ENCODE results near the gene NRDC. TPM values are rescaled to one million over a fixed set of nuclear protein-coding genes. Genes with fewer than 3 reads are reported as not detected.

The NRDC gene
- total and polyA plus RNA-seq, 2 of the 8 experiments (the other 6 are each of a cell fraction or from before 2014, with no cell fraction given) = 70.2 to 182 TPM

DNA sequence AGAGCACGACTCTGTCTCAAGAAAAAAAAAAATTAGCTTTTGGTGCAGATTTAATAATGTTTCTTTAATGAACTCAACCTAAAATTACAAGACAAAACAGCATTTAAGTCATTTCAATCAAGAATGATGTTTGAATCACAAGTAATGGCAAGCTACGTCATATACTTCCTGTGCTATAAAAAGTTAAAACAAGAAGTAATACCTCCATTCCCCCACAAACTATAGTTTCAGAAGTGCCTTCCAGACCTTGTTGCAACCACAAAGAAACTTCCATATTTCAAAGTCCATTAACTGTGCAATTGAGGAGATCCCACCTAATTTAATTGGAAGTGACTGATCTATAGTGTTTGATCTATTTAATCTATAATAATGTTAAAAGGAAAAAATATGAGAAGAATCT is 15.1 kb downstream of the NRDC start:
- Histone ChIP-seq H2AFZ (ENCODE audit: low read length) (no peak overlapping the region), H4K5ac (ENCODE audit: insufficient read length, low read depth, low read length) (no peak overlapping the region), H4K91ac (replicated peaks; ENCODE audit: insufficient read length, low read length) (no peak overlapping the region), H3K23me2 (ENCODE audit: low read depth, low read length) (no peaks in the 10 kb centered on the region), H3K79me1 (ENCODE audit: low read depth, low read length) (0 out of 2 replicates have a peak, but pooled peaks cover under 1% of the 10 kb centered on the region), H3K4me2 (ENCODE audit: insufficient read depth in 1 of 2, low read depth in 2 of 2, low read length in 2 of 2) (no peak overlapping the region), H3K36me3 (ENCODE audit: control insufficient read depth in 2 of 4, insufficient read depth in 4 of 4, low read length in 3 of 4) (no peaks in the 10 kb centered on the region), H3K4ac (replicated peaks; ENCODE audit: insufficient read length, low read depth, low read length) (no peak overlapping the region), H2AK5ac (ENCODE audit: low read depth, low read length) (no peak overlapping the region), H3K4me3 (ENCODE audit: extremely low read depth in 1 of 4, insufficient read depth in 2 of 4, low read depth in 3 of 4, low read length in 4 of 4) (no peak overlapping the region), H4K8ac (ENCODE audit: extremely low read depth, insufficient read depth, low read length) (no peak overlapping the region), H2BK15ac (ENCODE audit: low read length) (no peak overlapping the region), H3K4me1 (replicated peaks in 1 of 4; ENCODE audit: control insufficient read depth in 3 of 4, insufficient read depth in 4 of 4, low read length in 3 of 4) (peaks cover 0 to 9% (median 6%) of the 10 kb centered on the region in 4 experiments; a peak in 4 of 7 replicates), H3K27me3 (replicated peaks in 1 of 4; ENCODE audit: control insufficient read depth in 3 of 4, extremely low read depth in 1 of 4, insufficient read depth in 3 of 4, low read length in 3 of 4) (no peaks in the 10 kb centered on the region), H2BK120ac (replicated peaks; ENCODE audit: low read depth, low read length) (no peak overlapping the region), H3K14ac (ENCODE audit: insufficient read length) (no peak overlapping the region), H3K23ac (ENCODE audit: insufficient read length) (no peak overlapping the region), H2BK20ac (ENCODE audit: low read length) (no peak overlapping the region), H3K56ac (replicated peaks; ENCODE audit: insufficient read length, low read depth, low read length) (no peak overlapping the region), H2BK5ac (ENCODE audit: low read depth, low read length) (no peak overlapping the region), H4K20me1 (replicated peaks in 1 of 2; ENCODE audit: control insufficient read depth in 1 of 2, insufficient read depth in 2 of 2, low read length in 2 of 2) (peaks cover 0 to 1% of the 10 kb centered on the region in 2 experiments), H2BK12ac (ENCODE audit: low read depth, low read length) (no peak overlapping the region), H3K79me2 (ENCODE audit: control insufficient read depth in 1 of 2, insufficient read depth in 2 of 2, low read length in 2 of 2) (peaks cover 0 to 62% of the 10 kb centered on the region in 2 experiments), H3K9me3 (ENCODE audit: insufficient read depth in 2 of 2, low read depth in 1 of 2, low read length in 1 of 2) (no peaks in the 10 kb centered on the region), H3K27ac (ENCODE audit: low read depth, low read length) (no peak overlapping the region), H3K18ac (ENCODE audit: extremely low read depth, low read length) (no peak overlapping the region), H3K9ac (replicated peaks in 1 of 4; ENCODE audit: extremely low read depth in 1 of 4, low read depth in 3 of 4, low read length in 3 of 4) (no peak overlapping the region)
- FAIRE-seq (no peak), DNase-seq (ENCODE audit: low read depth in 1 of 2, low spot score in 2 of 2) (no peak)
- POLR2A ChIA-PET (ENCODE audit: partially characterized antibody) = interaction anchor here (0.7 to 1.8 kb wide), 4 partner anchors 8 to 16 kb away, joined by 3 to 9 read pairs (median 3); no protein-coding TSS in a partner anchor
- 98% methylated on average over 2 of the region's 2 CpGs; no CpG with 5 or more reads in 1 of the 2 experiments for WGBS, 2 experiments (ENCODE audit: extremely low coverage in 1 of 2, insufficient coverage in 1 of 2, insufficient read length in 1 of 2, insufficient replicate concordance in 2 of 2, low coverage in 1 of 2, low lambda C conversion rate in 2 of 2, missing lambda C conversion rate in 1 of 2)
- TF ChIP-seq POLR2A (IDR thresholded peaks at IDR 0.05; ENCODE audit: control extremely low read depth in 1 of 2, low read depth in 2 of 2, low read length in 2 of 2) (no peak), TBP (IDR thresholded peaks at IDR 0.05; ENCODE audit: low read depth, low read length) (no peak), SP1 (IDR thresholded peaks at IDR 0.05; ENCODE audit: low read depth, low read length) (no peak), GTF2F1 (IDR thresholded peaks at IDR 0.05; ENCODE audit: borderline replicate concordance, low read depth, low read length) (no peak), CBX8 (IDR thresholded peaks at IDR 0.05; ENCODE audit: borderline replicate concordance, low read depth, low read length) (no peak), FOSL1 (IDR thresholded peaks at IDR 0.05; ENCODE audit: insufficient read depth, low read depth, low read length) (no peak), SAP30 (IDR thresholded peaks at IDR 0.05; ENCODE audit: insufficient read depth, insufficient replicate concordance, low read length) (no peak), EZH2 (IDR thresholded peaks at IDR 0.05; ENCODE audit: low read depth, low read length, severe bottlenecking) (no peak), CHD1 (IDR thresholded peaks at IDR 0.05; ENCODE audit: low read depth, low read length) (no peak), PHF8 (conservative IDR thresholded peaks at IDR 0.05; ENCODE audit: low read depth, low read length) (no peak), CBX5 (IDR thresholded peaks at IDR 0.05; ENCODE audit: low read depth, low read length) (no peak)
- TF ChIP-seq, protein P1, sequence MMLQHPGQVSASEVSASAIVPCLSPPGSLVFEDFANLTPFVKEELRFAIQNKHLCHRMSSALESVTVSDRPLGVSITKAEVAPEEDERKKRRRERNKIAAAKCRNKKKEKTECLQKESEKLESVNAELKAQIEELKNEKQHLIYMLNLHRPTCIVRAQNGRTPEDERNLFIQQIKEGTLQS (IDR thresholded peaks at IDR 0.05; ENCODE audit: insufficient read depth, low read depth, low read length) = no peak
- TF ChIP-seq, protein P2, sequence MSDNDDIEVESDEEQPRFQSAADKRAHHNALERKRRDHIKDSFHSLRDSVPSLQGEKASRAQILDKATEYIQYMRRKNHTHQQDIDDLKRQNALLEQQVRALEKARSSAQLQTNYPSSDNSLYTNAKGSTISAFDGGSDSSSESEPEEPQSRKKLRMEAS (IDR thresholded peaks at IDR 0.05) = no peak
- CTCF ChIA-PET (ENCODE audit: partially characterized antibody) = no interaction called here

All from H1 (cell line).